Naive thymus-derived CD4-positive, alpha-beta T cell (primary cell): ENCODE measurements around the gene ALPP. TPM values are rescaled to one million over a fixed set of nuclear protein-coding genes. Genes with fewer than 3 reads are reported as not detected.
"Not testable (repeated sequence)": the region's sequence is repeated elsewhere in the genome, so short reads cannot be mapped to it uniquely, and the experiment has no call there.

Source experiments
- ATAC-seq: fragments of 150-1000 bp; cut with Tn5 transposase; 2 replicates; pipeline ENCODE4 v1.10.0; 2021; ENCODE audit warnings: mild to moderate bottlenecking, moderate library complexity
- CTCF ChIA-PET: fragments of 350-600 bp; sonication (Branson Sonifier 250); formaldehyde crosslinking; loops from one replicate; lab custom pipeline; 2021; ENCODE audit warnings: antibody characterized with exemption; lab: Charles Lee
- POLR2A ChIA-PET: fragments of 350-600 bp; sonication (Branson Sonifier 250); formaldehyde crosslinking; loops from one replicate; lab custom pipeline; 2021; ENCODE audit warnings: antibody characterized with exemption, inconsistent platforms; lab: Charles Lee
- DNase-seq, 9 donors: peaks; one replicate each; pipeline versions ENCODE4 v3.0.0 to v3.0.0-alpha.2; 2020 to 2022; ENCODE audit warnings: mixed read lengths in 1 of 9
- H3K27ac ChIP-seq: one replicate; pipeline ENCODE4 v1.7.0; 2013; ENCODE audit warnings: mild to moderate bottlenecking, low read depth, low read length, moderate library complexity
- H3K27me3 ChIP-seq, 2 donors: one replicate each; pipeline ENCODE4 v1.7.0; 2013; ENCODE audit warnings: low read length in 2 of 2, mild to moderate bottlenecking in 2 of 2, moderate library complexity in 2 of 2; ENCODE audit not compliant: control insufficient read depth in 2 of 2, insufficient read depth in 2 of 2
- H3K36me3 ChIP-seq, 3 experiments: 1 replicate in 2 of 3; 2 replicates in 1 of 3; pipeline ENCODE4 v1.7.0; 2013; ENCODE audit warnings: low read length in 3 of 3, mild to moderate bottlenecking in 3 of 3, moderate library complexity in 1 of 3; ENCODE audit not compliant: insufficient read depth in 3 of 3, control insufficient read depth in 2 of 3
- H3K4me1 ChIP-seq, 2 donors: one replicate each; pipeline ENCODE4 v1.7.0; 2013; ENCODE audit warnings: low read length in 2 of 2, mild to moderate bottlenecking in 2 of 2, moderate library complexity in 1 of 2; ENCODE audit not compliant: control insufficient read depth in 2 of 2, insufficient read depth in 2 of 2
- H3K4me3 ChIP-seq: 2 replicates; pipeline ENCODE4 v1.7.0; 2013; ENCODE audit warnings: mild to moderate bottlenecking, low read length
- H3K9me3 ChIP-seq, 3 experiments: 1 replicate in 2 of 3; 2 replicates in 1 of 3; pipeline ENCODE4 v1.7.0; 2013; ENCODE audit warnings: low read length in 3 of 3; ENCODE audit not compliant: control insufficient read depth in 2 of 3
- H3K27ac Mint-ChIP-seq, 9 donors: one replicate each; pipeline ENCODE4 v1.8.0; 2020 to 2022; ENCODE audit warnings: mixed read lengths in 9 of 9, mild to moderate bottlenecking in 8 of 9, moderate library complexity in 5 of 9, inconsistent platforms in 2 of 9
- H3K27me3 Mint-ChIP-seq, 5 donors: one replicate each; pipeline ENCODE4 v1.8.0; 2021 to 2022; ENCODE audit warnings: mixed read lengths in 5 of 5, mild to moderate bottlenecking in 1 of 5
- H3K36me3 Mint-ChIP-seq, 5 donors: one replicate each; pipeline ENCODE4 v1.8.0; 2020 to 2022; ENCODE audit warnings: mixed read lengths in 5 of 5, mild to moderate bottlenecking in 3 of 5, inconsistent platforms in 1 of 5
- H3K4me1 Mint-ChIP-seq, 7 donors: one replicate each; pipeline ENCODE4 v1.8.0; 2020 to 2022; ENCODE audit warnings: mixed read lengths in 7 of 7, mild to moderate bottlenecking in 3 of 7, inconsistent platforms in 1 of 7
- H3K4me3 Mint-ChIP-seq, 10 donors: one replicate each; pipeline ENCODE4 v1.8.0; 2020 to 2022; ENCODE audit warnings: mild to moderate bottlenecking in 10 of 10, mixed read lengths in 10 of 10, moderate library complexity in 6 of 10, inconsistent platforms in 2 of 10
- H3K9me3 Mint-ChIP-seq, 11 donors: one replicate each; pipeline ENCODE4 v1.8.0; 2020 to 2022; ENCODE audit warnings: mixed read lengths in 11 of 11, mild to moderate bottlenecking in 4 of 11, inconsistent platforms in 1 of 11, moderate library complexity in 1 of 11
- intact Hi-C, 2 donors: fragments of 100-400 bp; cut with micrococcal nuclease; formaldehyde crosslinking; loops; one replicate each; pipeline ENCODE4 v1.15.1; 2023
- polyA plus RNA-seq, 2 donors: library from polyadenylated mRNA; unstranded; fragments of 300-500 nt; fragmentation: Illumina TruSeq; gene quantifications; one replicate each; pipeline ENCODE4 v1.2.3, GENCODE V29; 2021
- total RNA-seq, 6 experiments: library from RNA in 5 of 6; stranded (reverse) in 5 of 6; gene quantifications; 1 replicate in 5 of 6; 2 replicates in 1 of 6; pipeline ENCODE4 v1.2.3 and lab custom pipeline; 2021 to 2026

The ALPP gene
- total and polyA plus RNA-seq, 7 experiments from 2014 or later: 0.24 TPM; not detected in 5

GRCh38 chr2:232332940-232333259 lies 45.7 kb upstream of the ALPP start:
- H3K4me3 Mint-ChIP-seq: no peak overlapping the region
- DNase-seq: no peak
- Histone ChIP-seq H3K27me3 (no peaks in the 10 kb centered on the region), H3K4me1 (no peaks in the 10 kb centered on the region), H3K36me3 (peaks cover 0 to 13% (median 0%) of the 10 kb centered on the region in 3 experiments), H3K4me3 (no peak overlapping the region), H3K9me3 (no peaks in the 10 kb centered on the region), H3K27ac (no peak overlapping the region)
- no peak for ATAC-seq
- POLR2A ChIA-PET: no interaction called here
- H3K27ac Mint-ChIP-seq: no peak overlapping the region
- intact Hi-C loops: no loop called here
- no peaks in the 10 kb centered on the region for H3K36me3 Mint-ChIP-seq
- no peaks in the 10 kb centered on the region for H3K9me3 Mint-ChIP-seq
- H3K4me1 Mint-ChIP-seq: no peaks in the 10 kb centered on the region
- CTCF ChIA-PET: no interaction called here
- no peaks in the 10 kb centered on the region for H3K27me3 Mint-ChIP-seq

- DNase-seq (peak in 1 of 9 donors; percentile 2), ATAC-seq (no peak)
- Mint-ChIP-seq H3K4me3 (no peak overlapping the region), H3K27ac (no peak overlapping the region), H3K9me3 (no peaks in the 10 kb centered on the region), H3K4me1 (no peaks in the 10 kb centered on the region), H3K36me3 (no peaks in the 10 kb centered on the region), H3K27me3 (no peaks in the 10 kb centered on the region)
- intact Hi-C loops: no loop called here
- Histone ChIP-seq H3K4me3 (no peak overlapping the region), H3K9me3 (no peaks in the 10 kb centered on the region), H3K27ac (no peak overlapping the region), H3K36me3 (peaks cover 0 to 13% (median 0%) of the 10 kb centered on the region in 3 experiments), H3K27me3 (no peaks in the 10 kb centered on the region), H3K4me1 (no peaks in the 10 kb centered on the region)
- ChIA-PET CTCF (no interaction called here), POLR2A (no interaction called here)
Observed at GRCh38 chr2:232333361-232334135, 45.0 kb upstream of the ALPP start.

GRCh38 chr2:232334136-232334884 lies 44.2 kb upstream of the ALPP start:
- H3K9me3 Mint-ChIP-seq, H3K27me3 ChIP-seq, H3K4me3 Mint-ChIP-seq, intact Hi-C loops, H3K36me3 Mint-ChIP-seq, ATAC-seq, CTCF ChIA-PET, H3K4me3 ChIP-seq, H3K27ac ChIP-seq, H3K4me1 Mint-ChIP-seq, H3K4me1 ChIP-seq, H3K27ac Mint-ChIP-seq, H3K27me3 Mint-ChIP-seq, POLR2A ChIA-PET, H3K9me3 ChIP-seq: not testable (repeated sequence)
- H3K36me3 ChIP-seq: peaks cover 0 to 13% (median 0%) of the 10 kb centered on the region in 3 experiments
- peak in 1 of 9 donors; percentile 4 for DNase-seq

GRCh38 chr2:232334885-232335205 lies 43.7 kb upstream of the ALPP start:
- H3K4me1 Mint-ChIP-seq, H3K4me3 Mint-ChIP-seq, H3K4me1 ChIP-seq, H3K9me3 Mint-ChIP-seq, H3K27me3 Mint-ChIP-seq, H3K36me3 Mint-ChIP-seq, DNase-seq, H3K27ac ChIP-seq, H3K27me3 ChIP-seq, CTCF ChIA-PET, H3K4me3 ChIP-seq, ATAC-seq, POLR2A ChIA-PET, H3K27ac Mint-ChIP-seq, H3K9me3 ChIP-seq: not testable (repeated sequence)
- H3K36me3 ChIP-seq: peaks cover 0 to 13% (median 0%) of the 10 kb centered on the region in 3 experiments
- intact Hi-C loops: loop anchor here in 1 of 2 donors (1.0 kb wide), 1 partner anchor 105 kb away; no protein-coding TSS in a partner anchor

- H3K4me3 Mint-ChIP-seq, H3K27me3 ChIP-seq, H3K27me3 Mint-ChIP-seq, H3K4me1 Mint-ChIP-seq, H3K27ac ChIP-seq, H3K9me3 Mint-ChIP-seq, H3K9me3 ChIP-seq, H3K27ac Mint-ChIP-seq, H3K36me3 Mint-ChIP-seq, H3K4me1 ChIP-seq, POLR2A ChIA-PET, H3K4me3 ChIP-seq: not testable (repeated sequence)
- intact Hi-C loops: loop anchor here in 1 of 2 donors (1.0 kb wide), 1 partner anchor 105 kb away; no protein-coding TSS in a partner anchor
- DNase-seq (peak in 1 of 9 donors; percentile 4), ATAC-seq (peak; percentile 27)
- CTCF ChIA-PET: interaction anchor here (0.6 kb wide), 1 partner anchor 99 kb away, joined by 3 read pairs; no protein-coding TSS in a partner anchor
- peaks cover 0 to 13% (median 0%) of the 10 kb centered on the region in 3 experiments for H3K36me3 ChIP-seq
Observed at GRCh38 chr2:232335206-232335858, 43.2 kb upstream of the ALPP start.

GRCh38 chr2:232335859-232336215 lies 42.7 kb upstream of the ALPP start:
- no peaks in the 10 kb centered on the region for H3K4me1 Mint-ChIP-seq
- H3K36me3 ChIP-seq: peaks cover 0 to 13% (median 0%) of the 10 kb centered on the region in 3 experiments
- H3K4me3 ChIP-seq: no peak overlapping the region
- POLR2A ChIA-PET: no interaction called here
- H3K27me3 Mint-ChIP-seq: no peaks in the 10 kb centered on the region
- H3K4me3 Mint-ChIP-seq: no peak overlapping the region
- H3K9me3 ChIP-seq: no peaks in the 10 kb centered on the region
- CTCF ChIA-PET: interaction anchor here (0.6 kb wide), 1 partner anchor 99 kb away, joined by 3 read pairs; no protein-coding TSS in a partner anchor
- H3K27ac Mint-ChIP-seq: no peak overlapping the region
- H3K9me3 Mint-ChIP-seq: no peaks in the 10 kb centered on the region
- intact Hi-C loops: loop anchor here in 1 of 2 donors (1.0 kb wide), 1 partner anchor 104 kb away; no protein-coding TSS in a partner anchor
- ATAC-seq (no peak), DNase-seq (no peak)
- H3K4me1 ChIP-seq: no peaks in the 10 kb centered on the region
- no peak overlapping the region for H3K27ac ChIP-seq
- H3K27me3 ChIP-seq: no peaks in the 10 kb centered on the region
- peaks cover 0 to 3% (median 0%) of the 10 kb centered on the region in 5 donors for H3K36me3 Mint-ChIP-seq
